ENCODE results near the gene TREX2. TPM values are rescaled to one million over a fixed set of nuclear protein-coding genes. Genes with fewer than 3 reads are reported as not detected.

The TREX2 gene
- total and polyA plus RNA-seq, 10 of the 15 experiments (the other 5 are each of a cell fraction or from before 2014, with no cell fraction given): 0.09 to 0.97 (median 0.60) TPM; not detected in 3

DNA sequence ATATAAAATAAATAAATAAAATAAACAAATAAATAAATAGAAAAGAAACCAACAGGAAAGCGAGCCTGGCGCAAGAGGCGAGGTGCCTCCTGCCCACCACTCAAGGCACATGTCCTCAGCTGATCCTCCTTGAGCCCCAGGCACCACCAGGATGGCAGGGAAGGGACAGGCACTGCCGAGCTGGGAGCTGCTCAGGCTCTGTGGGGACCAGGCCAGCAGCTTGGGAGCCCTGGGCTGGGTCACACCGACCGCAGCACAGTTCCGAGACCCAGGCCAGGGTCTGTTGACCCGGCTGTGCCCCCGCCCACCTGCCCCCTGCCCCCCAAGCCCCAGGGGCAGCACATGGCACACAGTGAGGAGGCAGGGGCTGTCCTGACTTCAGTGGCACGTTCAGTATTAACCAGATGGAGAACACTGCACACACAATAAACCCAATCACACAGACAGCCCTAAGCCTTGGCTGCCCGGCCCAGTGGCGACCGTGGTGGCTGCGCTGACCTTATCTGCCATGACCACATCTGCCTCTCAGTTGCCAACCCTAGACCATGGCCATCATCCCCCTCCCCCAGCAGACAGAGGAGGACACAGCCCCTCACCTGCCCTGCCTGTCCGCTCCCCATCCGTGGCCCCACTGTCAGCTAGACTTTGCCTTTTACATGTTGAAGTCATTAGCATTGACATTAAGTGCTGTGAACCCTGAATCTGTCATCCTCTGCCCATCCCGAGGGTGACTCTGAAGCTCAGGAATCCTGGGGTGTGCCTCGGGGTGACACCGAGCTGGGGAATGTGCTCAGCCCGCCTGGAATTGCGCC, 2.9 kb upstream of the TREX2 start (continued):
- TF ChIP-seq CREB1 (IDR thresholded peaks at IDR 0.05; ENCODE audit: low read depth): no peak

DNA sequence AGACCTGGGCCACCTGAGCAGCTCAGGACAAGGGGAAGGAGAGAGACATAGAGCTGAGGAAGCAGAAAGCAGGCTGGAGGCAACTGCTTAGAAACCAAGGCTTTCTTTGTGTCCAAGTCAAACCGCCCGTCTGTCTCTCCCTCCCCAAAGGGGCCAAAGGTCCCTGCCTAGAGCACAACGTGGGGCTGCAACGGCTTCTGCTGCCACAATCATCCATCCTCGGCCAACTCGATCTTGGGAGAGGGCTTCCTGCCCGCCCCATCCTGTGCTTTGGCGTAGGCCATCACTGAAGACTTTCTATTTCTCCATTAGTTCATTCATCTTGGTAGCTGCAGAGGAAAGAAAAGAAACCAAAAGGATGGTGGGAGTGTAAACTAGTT, 1.7 kb upstream of the TREX2 start:
- no peaks in the 10 kb centered on the region for H3K79me2 ChIP-seq (ENCODE audit: control insufficient read depth, insufficient read depth, low read length)
- H2AFZ ChIP-seq (ENCODE audit: control insufficient read depth, low read depth, low read length): no peak overlapping the region
- no peaks in the 10 kb centered on the region for H3K27me3 ChIP-seq (replicated peaks in 1 of 2; ENCODE audit: control insufficient read depth in 2 of 2, insufficient read depth in 2 of 2, low read length in 1 of 2)
- in situ Hi-C loops (cut with MboI) (no loop called here), intact Hi-C loops (cut with micrococcal nuclease; ENCODE audit: unreplicated experiment) (no loop called here)
- H3K4me3 ChIP-seq: no peak overlapping the region
- no peak overlapping the region for H3K9ac ChIP-seq (ENCODE audit: control insufficient read depth, insufficient read depth, low read length)
- ChIA-PET SMC1A (ENCODE audit: uncharacterized antibody, unreplicated experiment) (no interaction called here), POLR2A (interaction anchor here (0.5 kb wide), 1 partner anchor 18 kb away, joined by 3 read pairs; no protein-coding TSS in a partner anchor), RAD21 (ENCODE audit: unreplicated experiment) (no interaction called here), CTCF (no interaction called here)
- WGBS (ENCODE audit: insufficient coverage, insufficient replicate concordance, low lambda C conversion rate, missing lambda C conversion rate): 75% methylated on average over 8 of the region's 8 CpGs
- DNase-seq (ENCODE audit: low read depth, low spot score): no peak
- H3K27ac ChIP-seq (ENCODE audit: control insufficient read depth, insufficient read depth): no peak overlapping the region
- FAIRE-seq: no peak
- H4K20me1 ChIP-seq (ENCODE audit: control insufficient read depth, insufficient read depth): no peaks in the 10 kb centered on the region
- no peaks in the 10 kb centered on the region; the same call in 2 of the 3 replicates for H3K9me3 ChIP-seq (replicated peaks; ENCODE audit: control insufficient read depth, insufficient read depth, low read length)
- no TSS peak for BruUV-seq (replicated peaks)
- ATAC-seq: no peak
- H3K36me3 ChIP-seq (ENCODE audit: control insufficient read depth in 2 of 2, insufficient read depth in 2 of 2, low read length in 1 of 2): no peaks in the 10 kb centered on the region
- H3K4me2 ChIP-seq (ENCODE audit: control insufficient read depth, insufficient read depth): no peak overlapping the region
- H3K4me1 ChIP-seq (ENCODE audit: control insufficient read depth, insufficient read depth, low read length): no peaks in the 10 kb centered on the region
- TF ChIP-seq ETV6 (conservative IDR thresholded peaks at IDR 0.05 in 1 of 2, IDR thresholded peaks at IDR 0.05 in 1 of 2; ENCODE audit: borderline replicate concordance in 1 of 2, low read depth in 1 of 2): no peak
- no peak for TF ChIP-seq ASH2L (IDR thresholded peaks at IDR 0.05; ENCODE audit: borderline replicate concordance, low read depth)
- TF ChIP-seq PML (IDR thresholded peaks at IDR 0.05; ENCODE audit: low read length): no peak
- TF ChIP-seq, protein P1, sequence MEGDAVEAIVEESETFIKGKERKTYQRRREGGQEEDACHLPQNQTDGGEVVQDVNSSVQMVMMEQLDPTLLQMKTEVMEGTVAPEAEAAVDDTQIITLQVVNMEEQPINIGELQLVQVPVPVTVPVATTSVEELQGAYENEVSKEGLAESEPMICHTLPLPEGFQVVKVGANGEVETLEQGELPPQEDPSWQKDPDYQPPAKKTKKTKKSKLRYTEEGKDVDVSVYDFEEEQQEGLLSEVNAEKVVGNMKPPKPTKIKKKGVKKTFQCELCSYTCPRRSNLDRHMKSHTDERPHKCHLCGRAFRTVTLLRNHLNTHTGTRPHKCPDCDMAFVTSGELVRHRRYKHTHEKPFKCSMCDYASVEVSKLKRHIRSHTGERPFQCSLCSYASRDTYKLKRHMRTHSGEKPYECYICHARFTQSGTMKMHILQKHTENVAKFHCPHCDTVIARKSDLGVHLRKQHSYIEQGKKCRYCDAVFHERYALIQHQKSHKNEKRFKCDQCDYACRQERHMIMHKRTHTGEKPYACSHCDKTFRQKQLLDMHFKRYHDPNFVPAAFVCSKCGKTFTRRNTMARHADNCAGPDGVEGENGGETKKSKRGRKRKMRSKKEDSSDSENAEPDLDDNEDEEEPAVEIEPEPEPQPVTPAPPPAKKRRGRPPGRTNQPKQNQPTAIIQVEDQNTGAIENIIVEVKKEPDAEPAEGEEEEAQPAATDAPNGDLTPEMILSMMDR (IDR thresholded peaks at IDR 0.05 in 2 of 3, conservative IDR thresholded peaks at IDR 0.05 in 1 of 3; ENCODE audit: control insufficient read depth in 2 of 3, extremely low read depth in 1 of 3, insufficient read depth in 1 of 3, low read depth in 3 of 3, low read length in 3 of 3): no peak
- TF ChIP-seq SREBF1 (IDR thresholded peaks at IDR 0.05; ENCODE audit: low read length): no peak
- TF ChIP-seq, protein P2, sequence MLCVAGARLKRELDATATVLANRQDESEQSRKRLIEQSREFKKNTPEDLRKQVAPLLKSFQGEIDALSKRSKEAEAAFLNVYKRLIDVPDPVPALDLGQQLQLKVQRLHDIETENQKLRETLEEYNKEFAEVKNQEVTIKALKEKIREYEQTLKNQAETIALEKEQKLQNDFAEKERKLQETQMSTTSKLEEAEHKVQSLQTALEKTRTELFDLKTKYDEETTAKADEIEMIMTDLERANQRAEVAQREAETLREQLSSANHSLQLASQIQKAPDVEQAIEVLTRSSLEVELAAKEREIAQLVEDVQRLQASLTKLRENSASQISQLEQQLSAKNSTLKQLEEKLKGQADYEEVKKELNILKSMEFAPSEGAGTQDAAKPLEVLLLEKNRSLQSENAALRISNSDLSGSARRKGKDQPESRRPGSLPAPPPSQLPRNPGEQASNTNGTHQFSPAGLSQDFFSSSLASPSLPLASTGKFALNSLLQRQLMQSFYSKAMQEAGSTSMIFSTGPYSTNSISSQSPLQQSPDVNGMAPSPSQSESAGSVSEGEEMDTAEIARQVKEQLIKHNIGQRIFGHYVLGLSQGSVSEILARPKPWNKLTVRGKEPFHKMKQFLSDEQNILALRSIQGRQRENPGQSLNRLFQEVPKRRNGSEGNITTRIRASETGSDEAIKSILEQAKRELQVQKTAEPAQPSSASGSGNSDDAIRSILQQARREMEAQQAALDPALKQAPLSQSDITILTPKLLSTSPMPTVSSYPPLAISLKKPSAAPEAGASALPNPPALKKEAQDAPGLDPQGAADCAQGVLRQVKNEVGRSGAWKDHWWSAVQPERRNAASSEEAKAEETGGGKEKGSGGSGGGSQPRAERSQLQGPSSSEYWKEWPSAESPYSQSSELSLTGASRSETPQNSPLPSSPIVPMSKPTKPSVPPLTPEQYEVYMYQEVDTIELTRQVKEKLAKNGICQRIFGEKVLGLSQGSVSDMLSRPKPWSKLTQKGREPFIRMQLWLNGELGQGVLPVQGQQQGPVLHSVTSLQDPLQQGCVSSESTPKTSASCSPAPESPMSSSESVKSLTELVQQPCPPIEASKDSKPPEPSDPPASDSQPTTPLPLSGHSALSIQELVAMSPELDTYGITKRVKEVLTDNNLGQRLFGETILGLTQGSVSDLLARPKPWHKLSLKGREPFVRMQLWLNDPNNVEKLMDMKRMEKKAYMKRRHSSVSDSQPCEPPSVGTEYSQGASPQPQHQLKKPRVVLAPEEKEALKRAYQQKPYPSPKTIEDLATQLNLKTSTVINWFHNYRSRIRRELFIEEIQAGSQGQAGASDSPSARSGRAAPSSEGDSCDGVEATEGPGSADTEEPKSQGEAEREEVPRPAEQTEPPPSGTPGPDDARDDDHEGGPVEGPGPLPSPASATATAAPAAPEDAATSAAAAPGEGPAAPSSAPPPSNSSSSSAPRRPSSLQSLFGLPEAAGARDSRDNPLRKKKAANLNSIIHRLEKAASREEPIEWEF (IDR thresholded peaks at IDR 0.05; ENCODE audit: insufficient replicate concordance, low read depth, low read length): no peak
- TF ChIP-seq, protein P3, sequence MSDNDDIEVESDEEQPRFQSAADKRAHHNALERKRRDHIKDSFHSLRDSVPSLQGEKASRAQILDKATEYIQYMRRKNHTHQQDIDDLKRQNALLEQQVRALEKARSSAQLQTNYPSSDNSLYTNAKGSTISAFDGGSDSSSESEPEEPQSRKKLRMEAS (IDR thresholded peaks at IDR 0.05; ENCODE audit: low read depth, low read length): no peak
- TF ChIP-seq, protein P4, sequence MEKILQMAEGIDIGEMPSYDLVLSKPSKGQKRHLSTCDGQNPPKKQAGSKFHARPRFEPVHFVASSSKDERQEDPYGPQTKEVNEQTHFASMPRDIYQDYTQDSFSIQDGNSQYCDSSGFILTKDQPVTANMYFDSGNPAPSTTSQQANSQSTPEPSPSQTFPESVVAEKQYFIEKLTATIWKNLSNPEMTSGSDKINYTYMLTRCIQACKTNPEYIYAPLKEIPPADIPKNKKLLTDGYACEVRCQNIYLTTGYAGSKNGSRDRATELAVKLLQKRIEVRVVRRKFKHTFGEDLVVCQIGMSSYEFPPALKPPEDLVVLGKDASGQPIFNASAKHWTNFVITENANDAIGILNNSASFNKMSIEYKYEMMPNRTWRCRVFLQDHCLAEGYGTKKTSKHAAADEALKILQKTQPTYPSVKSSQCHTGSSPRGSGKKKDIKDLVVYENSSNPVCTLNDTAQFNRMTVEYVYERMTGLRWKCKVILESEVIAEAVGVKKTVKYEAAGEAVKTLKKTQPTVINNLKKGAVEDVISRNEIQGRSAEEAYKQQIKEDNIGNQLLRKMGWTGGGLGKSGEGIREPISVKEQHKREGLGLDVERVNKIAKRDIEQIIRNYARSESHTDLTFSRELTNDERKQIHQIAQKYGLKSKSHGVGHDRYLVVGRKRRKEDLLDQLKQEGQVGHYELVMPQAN (conservative IDR thresholded peaks at IDR 0.05): no peak
- TF ChIP-seq SMAD1 (IDR thresholded peaks at IDR 0.05; ENCODE audit: low read depth, partially characterized antibody): no peak
- TF ChIP-seq POLR2AphosphoS5 (IDR thresholded peaks at IDR 0.05; ENCODE audit: low read length): no peak
